DND-41 (cell line): ENCODE measurements around the gene RTN1.

Source experiments
- ATAC-seq: fragments of 200-7000 bp; cut with Tn5 transposase; 3 replicates; pipeline ENCODE4 v1.9.1; 2021; ENCODE audit warnings: low read depth; ENCODE audit not compliant: insufficient read depth
- DNase-seq: peaks from one replicate; pipeline ENCODE4 v3.0.0-alpha.2; 2020
- H2AFZ ChIP-seq: 2 replicates; pipeline ENCODE4 v1.6.0; 2012; ENCODE audit warnings: low read depth, low read length
- H3K27ac ChIP-seq: 2 replicates; pipeline ENCODE4 v1.5.1; 2012; ENCODE audit warnings: low read length, inconsistent platforms
- H3K27me3 ChIP-seq: fragments of 200-600 bp; sonication (generic); 2 replicates; pipeline ENCODE4 v1.6.0; 2012; ENCODE audit warnings: low read length, mild to moderate bottlenecking, inconsistent platforms; ENCODE audit not compliant: insufficient read depth, poor library complexity
- H3K36me3 ChIP-seq: 2 replicates; pipeline ENCODE4 v1.5.1; 2012; ENCODE audit warnings: low read length, inconsistent platforms; ENCODE audit not compliant: insufficient read depth
- H3K4me1 ChIP-seq: 2 replicates; pipeline ENCODE4 v1.5.1; 2012; ENCODE audit warnings: mild to moderate bottlenecking, low read length; ENCODE audit not compliant: insufficient read depth
- H3K4me2 ChIP-seq: 2 replicates; pipeline ENCODE4 v1.6.0; 2012; ENCODE audit warnings: mild to moderate bottlenecking, moderate library complexity, low read length, inconsistent platforms; ENCODE audit not compliant: insufficient read depth
- H3K4me3 ChIP-seq, 2 experiments: fragments of 200-600 bp in 1 of 2; shearing (Covaris generic) in 1 of 2; 2 replicates each; pipeline ENCODE4 v1.5.1; 2012 to 2016; ENCODE audit warnings: inconsistent platforms in 2 of 2, low read length in 2 of 2, mild to moderate bottlenecking in 2 of 2, low read depth in 1 of 2, moderate library complexity in 1 of 2
- H3K79me2 ChIP-seq: 2 replicates; pipeline ENCODE4 v1.6.0; 2012; ENCODE audit warnings: low read length, inconsistent platforms; ENCODE audit not compliant: insufficient read depth
- H3K9ac ChIP-seq: 2 replicates; pipeline ENCODE4 v1.6.0; 2012; ENCODE audit warnings: low read depth, mild to moderate bottlenecking, inconsistent platforms, low read length, moderate library complexity
- H3K9me3 ChIP-seq: 2 replicates; pipeline ENCODE4 v1.5.1; 2012; ENCODE audit warnings: low read length, moderate library complexity, mild to moderate bottlenecking, inconsistent platforms; ENCODE audit not compliant: insufficient read depth, severe bottlenecking
- H4K20me1 ChIP-seq: 2 replicates; pipeline ENCODE4 v1.6.0; 2012; ENCODE audit warnings: low read length; ENCODE audit not compliant: insufficient read depth
- CTCF ChIP-seq: IDR thresholded peaks from 2 replicates; pipeline ENCODE4 v1.5.1; 2012; ENCODE audit warnings: borderline replicate concordance, low read length, moderate library complexity, mild to moderate bottlenecking; ENCODE audit not compliant: poor library complexity, severe bottlenecking; ENCODE audit errors: extremely low read depth
- EZH2 ChIP-seq: IDR thresholded peaks from 3 replicates; pipeline ENCODE4 v1.6.1; 2012; ENCODE audit warnings: borderline replicate concordance, low read depth, mild to moderate bottlenecking, moderate library complexity, low read length, inconsistent platforms; ENCODE audit not compliant: severe bottlenecking

RTN1 gene

GRCh38 chr14:59829469-59830337 is 40.9 kb downstream of the RTN1 start:
- H3K4me2 ChIP-seq, result no peak overlapping the region
- H2AFZ ChIP-seq, result no peak overlapping the region
- no peak overlapping the region for H3K27ac ChIP-seq
- no peaks in the 10 kb centered on the region for H3K9me3 ChIP-seq
- no peak for TF ChIP-seq CTCF
- TF ChIP-seq EZH2, result no peak
- DNase-seq (no peak), ATAC-seq (no peak)
- H3K9ac ChIP-seq, result no peak overlapping the region
- H3K36me3 ChIP-seq, result no peaks in the 10 kb centered on the region
- H3K4me3 ChIP-seq, result no peak overlapping the region
- no peaks in the 10 kb centered on the region for H4K20me1 ChIP-seq
- no peaks in the 10 kb centered on the region for H3K4me1 ChIP-seq
- H3K79me2 ChIP-seq, result no peaks in the 10 kb centered on the region
- peaks cover 3% of the 10 kb centered on the region for H3K27me3 ChIP-seq

GRCh38 chr14:59828276-59828675 is 42.3 kb downstream of the RTN1 start:
- no peak for TF ChIP-seq CTCF
- TF ChIP-seq EZH2, result no peak
- Histone ChIP-seq H3K4me1 (no peaks in the 10 kb centered on the region), H3K4me3 (no peak overlapping the region), H4K20me1 (no peaks in the 10 kb centered on the region), H3K9me3 (no peaks in the 10 kb centered on the region), H3K27ac (no peak overlapping the region), H3K9ac (no peak overlapping the region), H2AFZ (no peak overlapping the region), H3K36me3 (no peaks in the 10 kb centered on the region), H3K79me2 (no peaks in the 10 kb centered on the region), H3K27me3 (peaks cover 3% of the 10 kb centered on the region), H3K4me2 (no peak overlapping the region)
- no peak for DNase-seq
- no peak for ATAC-seq

GRCh38 chr14:59827401-59827800 is 43.2 kb downstream of the RTN1 start:
- Histone ChIP-seq H3K4me2 (no peak overlapping the region), H2AFZ (no peak overlapping the region)
- no peak for ATAC-seq

More at GRCh38 chr14:59827401-59827800, 43.2 kb downstream of the RTN1 start:
- TF ChIP-seq CTCF (no peak), EZH2 (no peak)
- no peaks in the 10 kb centered on the region for H4K20me1 ChIP-seq
- no peaks in the 10 kb centered on the region for H3K36me3 ChIP-seq
- H3K9me3 ChIP-seq, result no peaks in the 10 kb centered on the region
- no peaks in the 10 kb centered on the region for H3K4me1 ChIP-seq
- H3K79me2 ChIP-seq, result no peaks in the 10 kb centered on the region
- peaks cover 3% of the 10 kb centered on the region for H3K27me3 ChIP-seq
- DNase-seq, result no peak
- no peak overlapping the region for H3K27ac ChIP-seq
- H3K9ac ChIP-seq, result no peak overlapping the region
- no peak overlapping the region for H3K4me3 ChIP-seq
